Mesenchymal stem cell (in vitro differentiated cells and primary cell): ENCODE data around the gene BHMT.
"Not testable (repeated sequence)": the region's sequence is repeated elsewhere in the genome, so short reads cannot be mapped to it uniquely, and the experiment has no call there.

Experiments
- DNase-seq: peaks from one replicate; pipeline ENCODE4 v3.0.0-alpha.2; 2013
- H2AFZ ChIP-seq: one replicate; pipeline ENCODE4 v1.6.1; 2013; ENCODE audit warnings: low read depth, mild to moderate bottlenecking, control low read depth, inconsistent platforms, low read length, moderate library complexity
- H2AK5ac ChIP-seq: 2 replicates; pipeline ENCODE4 v1.6.1; 2013; ENCODE audit warnings: low read length, moderate library complexity, mild to moderate bottlenecking, inconsistent platforms; ENCODE audit not compliant: severe bottlenecking
- H2BK120ac ChIP-seq: one replicate; pipeline ENCODE4 v1.6.1; 2013; ENCODE audit warnings: low read depth, mild to moderate bottlenecking, inconsistent platforms, low read length, moderate library complexity
- H2BK12ac ChIP-seq, 2 experiments: one replicate each; pipeline ENCODE4 v1.6.1; 2013; ENCODE audit warnings: inconsistent platforms in 2 of 2, low read length in 2 of 2, mild to moderate bottlenecking in 2 of 2, moderate library complexity in 2 of 2, control low read depth in 1 of 2
- H2BK15ac ChIP-seq: one replicate; pipeline ENCODE4 v1.6.1; 2013; ENCODE audit warnings: mild to moderate bottlenecking, low read depth, inconsistent platforms; ENCODE audit not compliant: poor library complexity, severe bottlenecking
- H2BK5ac ChIP-seq: 2 replicates; pipeline ENCODE4 v1.6.1; 2013; ENCODE audit warnings: low read depth, mild to moderate bottlenecking, low read length, control low read depth, inconsistent platforms; ENCODE audit not compliant: poor library complexity, severe bottlenecking
- H3K14ac ChIP-seq, 2 experiments: one replicate each; pipeline ENCODE4 v1.6.1; 2013; ENCODE audit warnings: inconsistent platforms in 2 of 2, low read length in 2 of 2, control low read depth in 1 of 2, mild to moderate bottlenecking in 1 of 2, moderate library complexity in 1 of 2
- H3K18ac ChIP-seq, 2 experiments: one replicate each; pipeline ENCODE4 v1.6.1; 2013; ENCODE audit warnings: inconsistent platforms in 2 of 2, low read length in 2 of 2, control low read depth in 1 of 2, low read depth in 1 of 2, mild to moderate bottlenecking in 1 of 2
- H3K23ac ChIP-seq, 2 experiments: one replicate each; pipeline ENCODE4 v1.6.1; 2013; ENCODE audit warnings: inconsistent platforms in 2 of 2, low read length in 2 of 2, mild to moderate bottlenecking in 2 of 2, moderate library complexity in 2 of 2, control low read depth in 1 of 2
- H3K27ac ChIP-seq: 2 replicates; pipeline ENCODE4 v1.5.1; 2013; ENCODE audit warnings: mild to moderate bottlenecking, moderate library complexity, low read length, control low read depth, inconsistent platforms; ENCODE audit not compliant: poor library complexity, severe bottlenecking
- H3K27me3 ChIP-seq, 2 experiments: 2 replicates each; pipeline versions ENCODE4 v1.6.1 to v1.7.0; 2013; ENCODE audit warnings: low read length in 2 of 2, mild to moderate bottlenecking in 2 of 2, moderate library complexity in 2 of 2, control low read depth in 1 of 2, inconsistent platforms in 1 of 2; ENCODE audit not compliant: control insufficient read depth in 1 of 2, insufficient read depth in 1 of 2
- H3K36me3 ChIP-seq, 2 experiments: 2 replicates each; pipeline versions ENCODE4 v1.6.1 to v1.7.0; 2013; ENCODE audit warnings: low read length in 2 of 2, control low read depth in 1 of 2, inconsistent platforms in 1 of 2, low read depth in 1 of 2, mild to moderate bottlenecking in 1 of 2; ENCODE audit not compliant: insufficient read depth in 2 of 2, control insufficient read depth in 1 of 2
- H3K4ac ChIP-seq, 2 experiments: one replicate each; pipeline ENCODE4 v1.6.1; 2013; ENCODE audit warnings: inconsistent platforms in 2 of 2, low read length in 2 of 2, mild to moderate bottlenecking in 2 of 2, moderate library complexity in 2 of 2, control low read depth in 1 of 2, low read depth in 1 of 2
- H3K4me1 ChIP-seq: 2 replicates; pipeline ENCODE4 v1.6.1; 2013; ENCODE audit warnings: low read depth, low read length, control low read depth; ENCODE audit not compliant: control insufficient read depth, insufficient read depth
- H3K4me2 ChIP-seq: 2 replicates; pipeline ENCODE4 v1.6.1; 2013; ENCODE audit warnings: low read length, mild to moderate bottlenecking, inconsistent platforms; ENCODE audit not compliant: poor library complexity, severe bottlenecking
- H3K4me3 ChIP-seq, 2 experiments: 2 replicates each; pipeline versions ENCODE4 v1.5.1 to v1.7.0; 2013; ENCODE audit warnings: low read length in 2 of 2, mild to moderate bottlenecking in 2 of 2, control low read depth in 1 of 2, low read depth in 1 of 2; ENCODE audit not compliant: insufficient read depth in 1 of 2
- H3K79me1 ChIP-seq: replicated peaks from 2 replicates; pipeline ENCODE4 v1.6.1; 2013; ENCODE audit warnings: mild to moderate bottlenecking, control low read depth, low read length, inconsistent platforms; ENCODE audit not compliant: poor library complexity, severe bottlenecking
- H3K9ac ChIP-seq: 2 replicates; pipeline ENCODE4 v1.7.0; 2013; ENCODE audit warnings: mild to moderate bottlenecking, low read length, moderate library complexity
- H3K9me3 ChIP-seq: 2 replicates; pipeline ENCODE4 v1.7.0; 2013; ENCODE audit warnings: mild to moderate bottlenecking, low read length; ENCODE audit not compliant: control insufficient read depth
- H4K8ac ChIP-seq: one replicate; pipeline ENCODE4 v1.6.1; 2013; ENCODE audit warnings: inconsistent platforms, mild to moderate bottlenecking, low read length, moderate library complexity
- H4K91ac ChIP-seq: one replicate; pipeline ENCODE4 v1.6.1; 2013; ENCODE audit warnings: mild to moderate bottlenecking, low read length, inconsistent platforms
- WGBS: methylation state at CpG from one replicate; pipeline ENCODE4 v1.1.7; 2013; ENCODE audit warnings: mixed read lengths; 5-methylcytosine and 5-hydroxymethylcytosine counted together

The BHMT gene

GRCh38 chr5:79172269-79172668 is 60.7 kb downstream of the BHMT start:
- Histone ChIP-seq H2AFZ (no peak overlapping the region), H2BK120ac (no peak overlapping the region), H3K4ac (no peak overlapping the region), H3K36me3 (no peaks in the 10 kb centered on the region), H3K23ac (no peak overlapping the region), H2BK12ac (no peak overlapping the region), H3K18ac (no peak overlapping the region), H3K4me1 (no peaks in the 10 kb centered on the region), H3K9ac (no peak overlapping the region), H3K4me2 (no peak overlapping the region), H3K9me3 (no peaks in the 10 kb centered on the region), H3K4me3 (no peak overlapping the region), H3K14ac (no peak overlapping the region), H4K8ac (no peak overlapping the region), H2BK15ac (no peak overlapping the region), H2BK5ac (no peak overlapping the region), H3K79me1 (no peaks in the 10 kb centered on the region), H2AK5ac (no peak overlapping the region), H4K91ac (no peak overlapping the region), H3K27me3 (no peaks in the 10 kb centered on the region), H3K27ac (no peak overlapping the region)
- whole genome bisulfite sequencing: 64% methylated on average over 1 of the region's 1 CpG
- DNase-seq: no peak

GRCh38 chr5:79173626-79174025 is 62.0 kb downstream of the BHMT start:
- no peak overlapping the region for H3K9ac ChIP-seq
- 92% methylated on average over 3 of the region's 6 CpGs for WGBS
- no peak overlapping the region for H4K8ac ChIP-seq

GRCh38 chr5:79180449-79180848 is 68.8 kb downstream of the BHMT start:
- not testable (repeated sequence) for H3K14ac ChIP-seq, H3K4me2 ChIP-seq, H2BK120ac ChIP-seq, H3K27me3 ChIP-seq, H3K23ac ChIP-seq, H2AFZ ChIP-seq, H2AK5ac ChIP-seq, H2BK15ac ChIP-seq, H2BK12ac ChIP-seq, H3K9ac ChIP-seq, H4K8ac ChIP-seq, H3K4me3 ChIP-seq, H3K18ac ChIP-seq, H3K79me1 ChIP-seq, H3K4ac ChIP-seq, H3K36me3 ChIP-seq, H3K9me3 ChIP-seq, H3K27ac ChIP-seq, H2BK5ac ChIP-seq, DNase-seq, H3K4me1 ChIP-seq, H4K91ac ChIP-seq
- 97% methylated on average over 4 of the region's 4 CpGs for WGBS

More at GRCh38 chr5:79173626-79174025, 62.0 kb downstream of the BHMT start:
- Histone ChIP-seq H3K27me3 (no peaks in the 10 kb centered on the region), H3K4ac (no peak overlapping the region), H2AK5ac (no peak overlapping the region), H3K4me2 (no peak overlapping the region), H4K91ac (no peak overlapping the region), H3K4me3 (no peak overlapping the region), H2AFZ (no peak overlapping the region), H3K27ac (no peak overlapping the region), H2BK5ac (no peak overlapping the region), H3K4me1 (no peaks in the 10 kb centered on the region), H2BK120ac (no peak overlapping the region), H3K9me3 (no peaks in the 10 kb centered on the region), H3K23ac (no peak overlapping the region), H2BK12ac (no peak overlapping the region), H3K79me1 (no peaks in the 10 kb centered on the region), H3K14ac (no peak overlapping the region), H3K36me3 (no peaks in the 10 kb centered on the region), H3K18ac (no peak overlapping the region), H2BK15ac (no peak overlapping the region)
- no peak for DNase-seq

GRCh38 chr5:79181419-79182022 is 69.9 kb downstream of the BHMT start:
- Histone ChIP-seq H3K4me1 (no peaks in the 10 kb centered on the region), H2BK15ac (no peak overlapping the region), H2BK5ac (no peak overlapping the region), H3K4me2 (no peak overlapping the region), H3K79me1 (no peaks in the 10 kb centered on the region), H2BK12ac (no peak overlapping the region), H3K27ac (no peak overlapping the region), H4K91ac (no peak overlapping the region), H2BK120ac (no peak overlapping the region), H3K4me3 (no peak overlapping the region), H3K36me3 (no peaks in the 10 kb centered on the region), H2AFZ (no peak overlapping the region), H3K23ac (no peak overlapping the region), H3K18ac (no peak overlapping the region), H3K14ac (no peak overlapping the region), H3K27me3 (no peaks in the 10 kb centered on the region), H2AK5ac (no peak overlapping the region), H3K9me3 (no peaks in the 10 kb centered on the region), H3K4ac (no peak overlapping the region), H3K9ac (no peak overlapping the region), H4K8ac (no peak overlapping the region)
- DNase-seq: peak; percentile 12
- WGBS: 15% methylated on average over 1 of the region's 1 CpG
